ENCODE measurements around the gene LAMA5.
A peak's percentile ranks its signal among the peaks of the same experiment; 100 is the strongest.

LAMA5 gene

DNA sequence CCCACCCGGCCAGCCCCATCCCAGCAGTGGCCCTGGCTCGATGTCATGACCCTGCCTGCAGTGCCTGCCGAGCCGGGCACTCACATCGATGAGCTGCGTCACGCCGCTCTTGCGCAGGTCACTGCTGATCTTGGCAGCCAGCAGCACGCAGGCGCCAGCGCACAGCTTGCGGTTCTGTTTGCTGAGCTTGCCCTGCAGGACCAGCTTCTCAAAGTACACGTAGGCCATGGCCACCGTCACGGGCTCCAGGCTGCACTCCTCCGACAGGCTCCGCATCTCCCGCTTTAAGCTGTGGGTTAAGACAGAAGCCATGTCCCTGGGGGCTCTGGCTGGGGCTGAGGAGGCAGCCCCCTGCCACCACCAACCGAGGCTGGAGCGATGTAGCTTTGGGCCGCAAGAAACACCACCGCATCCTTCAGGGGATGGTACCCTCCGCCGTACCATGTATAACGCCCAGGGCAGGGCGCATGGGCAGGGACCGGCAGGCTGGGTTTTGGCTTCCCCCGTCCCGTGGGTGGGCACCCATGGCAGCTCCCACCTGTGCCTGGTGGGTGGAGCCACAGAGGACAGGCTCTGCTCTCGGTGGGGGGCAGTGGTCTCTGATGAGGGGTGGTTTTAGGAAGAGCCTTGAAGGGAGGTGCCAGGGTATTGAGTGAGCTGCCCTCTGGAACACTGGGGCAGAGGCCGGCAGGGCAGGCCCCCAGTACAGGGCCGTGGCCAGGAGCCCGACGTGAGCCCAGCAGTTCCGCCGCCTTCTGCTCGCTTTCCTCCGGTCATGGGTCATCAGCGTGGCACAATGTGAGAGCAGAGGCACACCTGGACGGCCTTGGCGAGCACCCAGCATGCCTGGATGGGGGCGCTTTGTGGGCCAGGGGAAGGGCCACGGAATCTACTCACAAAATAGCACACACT lies 24.3 kb upstream of the LAMA5 start:
- H3K4me3 ChIP-seq (ENCODE audit: low read depth, low read length): no peak overlapping the region
- TF ChIP-seq, protein P1, sequence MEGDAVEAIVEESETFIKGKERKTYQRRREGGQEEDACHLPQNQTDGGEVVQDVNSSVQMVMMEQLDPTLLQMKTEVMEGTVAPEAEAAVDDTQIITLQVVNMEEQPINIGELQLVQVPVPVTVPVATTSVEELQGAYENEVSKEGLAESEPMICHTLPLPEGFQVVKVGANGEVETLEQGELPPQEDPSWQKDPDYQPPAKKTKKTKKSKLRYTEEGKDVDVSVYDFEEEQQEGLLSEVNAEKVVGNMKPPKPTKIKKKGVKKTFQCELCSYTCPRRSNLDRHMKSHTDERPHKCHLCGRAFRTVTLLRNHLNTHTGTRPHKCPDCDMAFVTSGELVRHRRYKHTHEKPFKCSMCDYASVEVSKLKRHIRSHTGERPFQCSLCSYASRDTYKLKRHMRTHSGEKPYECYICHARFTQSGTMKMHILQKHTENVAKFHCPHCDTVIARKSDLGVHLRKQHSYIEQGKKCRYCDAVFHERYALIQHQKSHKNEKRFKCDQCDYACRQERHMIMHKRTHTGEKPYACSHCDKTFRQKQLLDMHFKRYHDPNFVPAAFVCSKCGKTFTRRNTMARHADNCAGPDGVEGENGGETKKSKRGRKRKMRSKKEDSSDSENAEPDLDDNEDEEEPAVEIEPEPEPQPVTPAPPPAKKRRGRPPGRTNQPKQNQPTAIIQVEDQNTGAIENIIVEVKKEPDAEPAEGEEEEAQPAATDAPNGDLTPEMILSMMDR (IDR thresholded peaks at IDR 0.05; ENCODE audit: borderline replicate concordance, insufficient read depth, low read depth, low read length): no peak

GRCh38 chr20:62390317-62391164 lies 23.4 kb upstream of the LAMA5 start:
- TF ChIP-seq, protein P1 (IDR thresholded peaks at IDR 0.05; ENCODE audit: borderline replicate concordance, insufficient read depth, low read depth, low read length): no peak

DNA sequence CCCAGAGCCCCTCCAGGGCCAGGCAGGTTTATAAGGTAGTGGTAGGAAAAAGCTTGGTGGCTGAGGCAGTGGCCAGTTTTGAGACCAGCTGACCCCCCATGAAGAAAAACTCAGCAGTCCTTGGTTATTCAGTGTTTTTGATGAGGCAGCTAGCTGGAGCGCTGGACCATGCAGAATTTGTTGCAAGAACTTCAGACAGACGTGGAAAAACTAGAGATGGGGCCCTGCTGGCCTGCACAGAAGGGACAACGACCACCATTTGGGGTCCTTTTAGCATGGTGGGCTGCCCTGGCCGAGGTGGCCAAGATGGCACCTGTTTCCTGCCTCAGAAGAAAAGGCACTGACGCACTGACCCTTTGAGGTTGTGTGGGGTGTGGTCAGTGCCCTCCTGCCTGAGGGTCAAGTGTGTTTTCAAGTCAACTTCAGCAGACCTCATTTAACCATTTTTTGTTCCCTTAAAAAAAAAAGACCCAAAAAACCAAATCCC lies 22.5 kb upstream of the LAMA5 start:
- TF ChIP-seq, protein P1 (IDR thresholded peaks at IDR 0.05; ENCODE audit: borderline replicate concordance, insufficient read depth, low read depth, low read length): no peak

More at GRCh38 chr20:62390317-62391164, 23.4 kb upstream of the LAMA5 start:
- no peak overlapping the region for H3K4me3 ChIP-seq (ENCODE audit: low read depth, low read length)

DNA sequence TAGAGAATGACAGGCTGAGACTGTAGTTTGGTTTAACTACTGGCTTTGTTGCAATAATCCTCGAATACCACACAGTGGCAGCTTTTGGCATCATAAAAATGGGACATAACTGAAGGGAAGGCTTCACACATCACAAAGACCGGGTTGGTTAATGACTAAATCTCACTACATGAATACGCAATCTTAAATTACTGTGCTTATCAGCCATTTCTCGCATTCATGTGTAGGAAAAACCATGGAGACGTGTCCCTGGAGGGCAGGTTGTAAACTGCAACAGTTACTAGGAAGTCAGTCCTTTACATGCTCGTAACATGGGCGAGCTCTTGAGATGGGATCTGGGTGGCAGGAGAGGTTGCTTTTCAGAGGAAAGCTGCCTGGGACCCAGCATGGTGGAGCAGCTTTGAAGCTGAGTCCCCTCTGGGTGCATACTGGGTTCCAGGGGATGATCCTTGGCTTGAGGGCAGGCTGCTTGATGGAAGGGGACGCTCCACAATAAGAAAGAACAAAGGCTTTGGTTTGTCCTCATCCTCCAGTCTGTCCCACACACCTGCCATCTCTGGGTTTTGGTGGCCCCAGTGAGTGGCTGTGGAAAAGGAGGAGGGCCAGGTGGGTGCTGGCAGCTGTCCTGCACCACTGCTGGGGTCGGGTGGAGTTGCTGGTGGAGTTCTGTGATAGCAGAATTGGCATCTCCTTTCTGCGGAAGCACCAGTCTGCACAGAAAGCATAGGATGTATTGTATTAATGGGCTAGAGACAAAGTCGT lies 21.9 kb upstream of the LAMA5 start:
- TF ChIP-seq, protein P1 (IDR thresholded peaks at IDR 0.05; ENCODE audit: borderline replicate concordance, insufficient read depth, low read depth, low read length): no peak
- H3K4me3 ChIP-seq (ENCODE audit: low read depth, low read length): no peak overlapping the region

More for the DNA sequence above, 22.5 kb upstream of the LAMA5 start:
- no peak overlapping the region for H3K4me3 ChIP-seq (ENCODE audit: low read depth, low read length)

DNA sequence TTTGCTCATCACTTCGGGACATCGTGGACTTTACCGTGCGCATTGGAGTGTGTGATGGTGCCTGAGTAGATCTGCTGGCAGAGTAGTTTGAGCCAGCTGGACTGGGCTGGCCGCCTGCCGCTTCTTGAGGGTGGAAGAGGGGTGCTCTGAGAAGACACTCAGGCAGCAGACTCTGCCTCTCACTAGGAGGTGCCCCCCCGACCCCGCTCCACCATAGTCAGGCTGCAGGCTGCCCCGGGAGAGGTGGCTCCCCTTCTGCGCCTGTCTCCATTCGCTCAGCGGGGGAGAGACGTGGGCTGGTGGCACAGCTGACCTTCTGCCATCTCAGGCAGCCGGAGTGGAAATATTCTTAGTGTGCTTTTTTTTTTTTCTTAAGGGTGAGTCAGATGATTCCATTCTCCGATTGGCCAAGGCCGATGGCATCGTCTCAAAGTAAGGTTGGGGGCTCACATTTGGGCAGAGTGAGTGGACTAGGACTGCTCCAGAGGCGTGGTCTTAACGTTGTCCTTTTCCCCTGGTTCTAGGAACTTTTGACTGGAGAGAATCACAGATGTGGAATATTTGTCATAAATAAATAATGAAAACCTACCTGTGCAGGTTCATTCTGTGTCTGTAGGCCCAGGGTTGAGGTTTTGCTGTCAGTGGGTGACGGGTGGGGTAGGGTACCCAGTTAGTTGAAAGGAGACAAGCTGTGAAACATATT lies 21.0 kb upstream of the LAMA5 start:
- TF ChIP-seq, protein P1 (IDR thresholded peaks at IDR 0.05; ENCODE audit: borderline replicate concordance, insufficient read depth, low read depth, low read length): no peak
- peak overlapping the region; percentile 68 for H3K4me3 ChIP-seq (ENCODE audit: low read depth, low read length)
